Measurements from ENCODE around the gene NECTIN2.
"Not testable (repeated sequence)": the region's sequence is repeated elsewhere in the genome, so short reads cannot be mapped to it uniquely, and the experiment has no call there.

NECTIN2 gene

DNA sequence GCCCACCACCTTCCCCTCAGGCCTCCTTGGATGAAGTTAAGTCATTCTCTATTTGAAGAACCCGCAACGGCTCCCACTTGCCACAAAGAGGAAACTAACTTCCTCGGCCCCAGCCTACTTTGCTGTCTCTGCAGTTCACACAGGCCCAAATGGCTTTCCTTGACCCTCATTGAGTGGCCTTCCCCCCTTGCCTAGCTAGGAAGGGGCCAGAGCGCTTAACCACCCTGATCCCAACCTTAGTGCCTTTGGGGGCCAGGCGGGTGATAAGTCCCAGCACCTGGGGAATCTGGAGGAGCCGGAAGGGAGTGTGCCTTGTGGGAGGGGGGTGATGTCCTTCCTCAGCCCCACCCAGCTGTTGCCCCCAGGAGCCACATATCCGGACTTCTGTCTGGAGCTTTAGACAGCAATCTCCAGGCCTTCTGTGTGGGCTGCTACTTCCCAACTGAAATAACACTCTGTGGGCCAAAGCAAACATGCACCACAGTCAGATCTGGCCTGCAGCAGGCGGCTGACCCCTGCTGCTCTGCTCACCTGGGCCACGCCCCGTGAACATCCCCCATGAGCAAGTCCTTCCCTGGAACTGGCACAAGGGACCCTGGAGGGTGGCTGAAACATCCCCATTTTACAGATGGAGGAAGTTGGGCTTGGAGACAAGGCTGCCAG lies 10.5 kb downstream of the NECTIN2 start:
- TF ChIP-seq, protein P1, sequence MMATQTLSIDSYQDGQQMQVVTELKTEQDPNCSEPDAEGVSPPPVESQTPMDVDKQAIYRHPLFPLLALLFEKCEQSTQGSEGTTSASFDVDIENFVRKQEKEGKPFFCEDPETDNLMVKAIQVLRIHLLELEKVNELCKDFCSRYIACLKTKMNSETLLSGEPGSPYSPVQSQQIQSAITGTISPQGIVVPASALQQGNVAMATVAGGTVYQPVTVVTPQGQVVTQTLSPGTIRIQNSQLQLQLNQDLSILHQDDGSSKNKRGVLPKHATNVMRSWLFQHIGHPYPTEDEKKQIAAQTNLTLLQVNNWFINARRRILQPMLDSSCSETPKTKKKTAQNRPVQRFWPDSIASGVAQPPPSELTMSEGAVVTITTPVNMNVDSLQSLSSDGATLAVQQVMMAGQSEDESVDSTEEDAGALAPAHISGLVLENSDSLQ (IDR thresholded peaks at IDR 0.05) = no peak
- no peak for TF ChIP-seq NFRKB (IDR thresholded peaks at IDR 0.05)
- TF ChIP-seq ARNT (IDR thresholded peaks at IDR 0.05) = no peak
- no peak for TF ChIP-seq TARDBP (IDR thresholded peaks at IDR 0.05)
- TF ChIP-seq SUZ12 (IDR thresholded peaks at IDR 0.05) = no peak
- no peak for TF ChIP-seq FOXM1 (IDR thresholded peaks at IDR 0.05; ENCODE audit: borderline replicate concordance)
- no peak for DNase-seq (ENCODE audit: extremely low spot score)
- POLR2A ChIA-PET = interaction anchor here (1.5 kb wide), 1 partner anchor 8 kb away, joined by 3 read pairs; no protein-coding TSS in a partner anchor
- CTCF ChIA-PET = no interaction called here

DNA sequence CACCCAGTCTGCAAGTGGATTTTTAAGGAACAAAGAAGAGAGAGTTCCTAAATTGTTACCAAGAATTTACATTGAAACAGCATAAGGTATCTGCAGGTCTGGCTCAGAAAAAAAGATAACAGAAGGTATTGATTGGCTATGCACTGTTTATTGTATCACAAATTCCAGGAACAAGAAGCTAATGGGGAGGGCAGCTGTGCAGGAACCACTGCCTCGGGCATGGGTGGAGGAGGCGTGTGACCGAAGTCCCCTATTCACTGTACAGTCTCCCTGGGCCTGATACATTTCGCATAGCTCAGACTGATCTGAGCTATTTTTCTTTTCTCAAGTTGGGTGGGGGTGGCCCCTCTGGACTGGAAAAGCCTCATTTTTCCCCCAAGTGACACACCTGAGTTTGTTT lies 11.7 kb downstream of the NECTIN2 start:
- POLR2A ChIA-PET = interaction anchor here (1.5 kb wide), 1 partner anchor 9 kb away, joined by 3 read pairs; no protein-coding TSS in a partner anchor

DNA sequence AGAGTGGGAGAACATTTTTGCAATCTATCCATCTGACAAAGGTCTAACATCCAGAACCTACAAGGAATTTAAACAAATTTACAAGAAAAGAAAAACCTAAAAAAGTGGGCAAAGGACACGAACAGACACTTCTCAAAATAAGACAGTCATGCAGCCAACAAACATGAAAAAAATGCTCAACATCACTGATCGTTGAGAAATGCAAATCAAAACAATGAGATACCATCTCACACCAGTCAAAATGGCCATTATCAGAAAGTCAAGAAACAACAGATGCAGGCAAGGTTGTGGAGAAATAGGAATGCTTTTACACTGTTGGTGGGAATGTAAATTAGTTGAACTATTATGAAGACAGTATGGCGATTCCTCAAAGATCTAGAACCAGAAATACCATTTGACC lies 15.5 kb downstream of the NECTIN2 start:
- CTCF ChIA-PET; DNase-seq (ENCODE audit: extremely low spot score); POLR2A ChIA-PET: not testable (repeated sequence)

More for the DNA sequence above, 11.7 kb downstream of the NECTIN2 start:
- no peak for TF ChIP-seq NFRKB (IDR thresholded peaks at IDR 0.05)
- no peak for TF ChIP-seq ARNT (IDR thresholded peaks at IDR 0.05)
- no peak for TF ChIP-seq L3MBTL2 (conservative IDR thresholded peaks at IDR 0.05)
- CTCF ChIA-PET = interaction anchor here (0.7 to 1.0 kb wide), 3 partner anchors 73 to 419 kb away, joined by 3 read pairs; no protein-coding TSS in a partner anchor
- no peak for DNase-seq (ENCODE audit: extremely low spot score)

DNA sequence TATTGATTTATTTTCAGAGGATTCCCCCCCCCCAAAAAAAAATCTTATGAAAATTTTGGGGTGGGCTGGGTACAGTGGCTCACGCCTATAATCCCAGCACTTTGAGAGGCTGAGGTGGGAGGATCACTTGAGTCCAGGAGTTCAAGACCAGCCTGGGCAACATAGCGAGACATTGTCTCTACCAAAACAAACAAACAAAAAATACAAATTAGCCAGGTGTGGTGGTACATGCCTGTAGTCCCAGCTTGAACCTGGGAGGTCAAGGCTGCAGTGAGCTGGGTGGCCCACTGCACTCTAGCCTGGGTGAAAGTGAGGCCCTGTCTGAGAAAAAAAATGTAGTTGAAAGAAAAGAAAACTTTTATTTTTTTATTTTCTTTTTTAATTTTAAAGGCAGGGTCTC lies 17.9 kb downstream of the NECTIN2 start:
- no peak for DNase-seq (ENCODE audit: extremely low spot score)
- TF ChIP-seq SP1 (IDR thresholded peaks at IDR 0.05) (no peak), FOXM1 (IDR thresholded peaks at IDR 0.05; ENCODE audit: borderline replicate concordance) (no peak), SUZ12 (IDR thresholded peaks at IDR 0.05) (no peak), NFRKB (IDR thresholded peaks at IDR 0.05) (no peak), ZNF384 (IDR thresholded peaks at IDR 0.05) (no peak), BHLHE40 (IDR thresholded peaks at IDR 0.05; ENCODE audit: borderline replicate concordance) (no peak), TARDBP (IDR thresholded peaks at IDR 0.05) (no peak), CTBP1 (IDR thresholded peaks at IDR 0.05; ENCODE audit: borderline replicate concordance) (no peak), FOXK2 (IDR thresholded peaks at IDR 0.05) (no peak), HDGF (IDR thresholded peaks at IDR 0.05; ENCODE audit: borderline replicate concordance) (no peak), FOXA1 (IDR thresholded peaks at IDR 0.05) (no peak), ARNT (IDR thresholded peaks at IDR 0.05) (no peak), ELF4 (IDR thresholded peaks at IDR 0.05) (no peak), LEF1 (IDR thresholded peaks at IDR 0.05; ENCODE audit: borderline replicate concordance) (no peak), L3MBTL2 (conservative IDR thresholded peaks at IDR 0.05) (no peak)
- TF ChIP-seq, protein P1 (IDR thresholded peaks at IDR 0.05) = no peak
- ChIA-PET CTCF (no interaction called here), POLR2A (no interaction called here)

DNA sequence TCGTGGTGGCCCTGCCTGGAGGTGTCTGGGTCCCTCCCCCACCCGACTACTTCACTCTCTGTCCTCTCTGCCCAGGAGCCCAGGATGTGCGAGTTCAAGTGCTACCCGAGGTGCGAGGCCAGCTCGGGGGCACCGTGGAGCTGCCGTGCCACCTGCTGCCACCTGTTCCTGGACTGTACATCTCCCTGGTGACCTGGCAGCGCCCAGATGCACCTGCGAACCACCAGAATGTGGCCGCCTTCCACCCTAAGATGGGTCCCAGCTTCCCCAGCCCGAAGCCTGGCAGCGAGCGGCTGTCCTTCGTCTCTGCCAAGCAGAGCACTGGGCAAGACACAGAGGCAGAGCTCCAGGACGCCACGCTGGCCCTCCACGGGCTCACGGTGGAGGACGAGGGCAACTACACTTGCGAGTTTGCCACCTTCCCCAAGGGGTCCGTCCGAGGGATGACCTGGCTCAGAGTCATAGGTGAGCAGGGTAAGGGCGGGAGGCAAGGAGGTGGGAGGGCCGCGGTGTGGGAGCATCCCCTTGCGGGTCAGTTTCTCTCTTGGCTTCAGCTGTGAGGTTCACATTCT lies 19.2 kb downstream of the NECTIN2 start:
- DNase-seq (ENCODE audit: extremely low spot score) = no peak
- POLR2A ChIA-PET = no interaction called here
- CTCF ChIA-PET = interaction anchor here (1.0 kb wide), 1 partner anchor 21 kb away, joined by 3 read pairs; no protein-coding TSS in a partner anchor
- TF ChIP-seq FOXM1 (IDR thresholded peaks at IDR 0.05; ENCODE audit: borderline replicate concordance) (no peak), FOXK2 (IDR thresholded peaks at IDR 0.05) (no peak), LEF1 (IDR thresholded peaks at IDR 0.05; ENCODE audit: borderline replicate concordance) (no peak), NFRKB (IDR thresholded peaks at IDR 0.05) (no peak), CTBP1 (IDR thresholded peaks at IDR 0.05; ENCODE audit: borderline replicate concordance) (no peak), FOXA1 (IDR thresholded peaks at IDR 0.05) (no peak), SP1 (IDR thresholded peaks at IDR 0.05) (no peak), ELF4 (IDR thresholded peaks at IDR 0.05) (no peak), BHLHE40 (IDR thresholded peaks at IDR 0.05; ENCODE audit: borderline replicate concordance) (no peak), TARDBP (IDR thresholded peaks at IDR 0.05) (no peak), HDGF (IDR thresholded peaks at IDR 0.05; ENCODE audit: borderline replicate concordance) (no peak), ARNT (IDR thresholded peaks at IDR 0.05) (no peak), L3MBTL2 (conservative IDR thresholded peaks at IDR 0.05) (no peak), SUZ12 (IDR thresholded peaks at IDR 0.05) (no peak), ZNF384 (IDR thresholded peaks at IDR 0.05) (no peak)
- TF ChIP-seq, protein P1 (IDR thresholded peaks at IDR 0.05) = no peak

DNA sequence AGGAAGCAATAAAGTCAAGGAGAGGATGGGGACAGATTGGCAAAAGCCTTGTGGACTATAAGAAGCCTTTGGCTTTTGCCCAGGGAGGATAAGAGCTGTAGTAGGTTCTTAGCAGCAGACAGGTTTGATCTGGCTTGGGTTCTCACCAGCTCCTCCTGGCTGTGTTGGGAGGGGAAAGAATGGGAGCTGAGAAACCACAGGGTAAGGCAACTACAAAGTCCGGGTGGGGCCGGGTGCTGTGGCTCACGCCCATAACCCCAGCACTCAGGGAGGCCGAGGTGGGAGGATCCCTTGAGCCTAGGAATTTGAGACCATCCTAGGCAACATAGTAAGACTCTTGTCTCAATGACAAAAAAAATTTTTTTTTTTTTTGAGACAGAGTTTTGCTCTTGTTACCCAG lies 20.6 kb downstream of the NECTIN2 start:
- DNase-seq (ENCODE audit: extremely low spot score) = no peak
- no peak for TF ChIP-seq SUZ12 (IDR thresholded peaks at IDR 0.05)
- TF ChIP-seq CTBP1 (IDR thresholded peaks at IDR 0.05; ENCODE audit: borderline replicate concordance) = no peak
- TF ChIP-seq L3MBTL2 (conservative IDR thresholded peaks at IDR 0.05) = no peak
- no peak for TF ChIP-seq ZNF384 (IDR thresholded peaks at IDR 0.05)
- no peak for TF ChIP-seq HDGF (IDR thresholded peaks at IDR 0.05; ENCODE audit: borderline replicate concordance)
- no peak for TF ChIP-seq FOXM1 (IDR thresholded peaks at IDR 0.05; ENCODE audit: borderline replicate concordance)
- TF ChIP-seq ARNT (IDR thresholded peaks at IDR 0.05) = no peak
- TF ChIP-seq, protein P1 (IDR thresholded peaks at IDR 0.05) = no peak
- no peak for TF ChIP-seq NFRKB (IDR thresholded peaks at IDR 0.05)
- TF ChIP-seq LEF1 (IDR thresholded peaks at IDR 0.05; ENCODE audit: borderline replicate concordance) = no peak
- no peak for TF ChIP-seq FOXA1 (IDR thresholded peaks at IDR 0.05)
- CTCF ChIA-PET = no interaction called here
- POLR2A ChIA-PET = no interaction called here
